GM19395 (cell line): ENCODE measurements around the gene ANTXR1.

ENCODE experiments used
- ATAC-seq: cut with Tn5 transposase; IDR thresholded peaks from one replicate; pipeline ENCODE4 v1.9.1; 2021; ENCODE audit warnings: mild to moderate bottlenecking, moderate library complexity; ENCODE audit not compliant: unreplicated experiment

Gene ANTXR1

GRCh38 chr2:69001879-69002278 is 11.1 kb upstream of the ANTXR1 start:
- ATAC-seq = no peak

GRCh38 chr2:69003731-69004130 is 9.2 kb upstream of the ANTXR1 start:
- no peak for ATAC-seq

GRCh38 chr2:69007169-69007568 is 5.8 kb upstream of the ANTXR1 start:
- no peak for ATAC-seq

- no peak for ATAC-seq
Observed at GRCh38 chr2:69007603-69008002, 5.4 kb upstream of the ANTXR1 start.

GRCh38 chr2:69010437-69011194 is 2.4 kb upstream of the ANTXR1 start:
- ATAC-seq = no peak

- no peak for ATAC-seq
Observed at GRCh38 chr2:69011611-69012157, 1.3 kb upstream of the ANTXR1 start.

- no peak for ATAC-seq
Observed at GRCh38 chr2:69012310-69013141, 453 bp upstream of the ANTXR1 start.

GRCh38 chr2:69013840-69014821 is 1.2 kb downstream of the ANTXR1 start:
- no peak for ATAC-seq

- ATAC-seq = no peak
Observed at GRCh38 chr2:69017080-69017479, 4.1 kb downstream of the ANTXR1 start.

GRCh38 chr2:69017835-69018234 is 4.9 kb downstream of the ANTXR1 start:
- ATAC-seq = no peak

GRCh38 chr2:69018678-69019095 is 5.7 kb downstream of the ANTXR1 start:
- no peak for ATAC-seq

- ATAC-seq = no peak
Observed at GRCh38 chr2:69020496-69021426, 7.8 kb downstream of the ANTXR1 start.

- ATAC-seq = no peak
Observed at GRCh38 chr2:69021727-69022126, 8.7 kb downstream of the ANTXR1 start.

GRCh38 chr2:69022548-69022947 is 9.6 kb downstream of the ANTXR1 start:
- no peak for ATAC-seq

- ATAC-seq = no peak
Observed at GRCh38 chr2:69023236-69023635, 10.3 kb downstream of the ANTXR1 start.

GRCh38 chr2:69026026-69026425 is 13.0 kb downstream of the ANTXR1 start:
- peak; percentile 70 for ATAC-seq

- no peak for ATAC-seq
Observed at GRCh38 chr2:69026691-69027459, 13.9 kb downstream of the ANTXR1 start.

GRCh38 chr2:69030800-69031428 is 17.9 kb downstream of the ANTXR1 start:
- no peak for ATAC-seq
